ENCODE measurements around the gene SLC12A7.
A peak's percentile ranks its signal among the peaks of the same experiment; 100 is the strongest.
"Not testable (repeated sequence)": the region's sequence is repeated elsewhere in the genome, so short reads cannot be mapped to it uniquely, and the experiment has no call there.

SLC12A7 gene

GRCh38 chr5:1129711-1130055, 17.8 kb upstream of the SLC12A7 start:
- TF ChIP-seq CTCF (conservative IDR thresholded peaks at IDR 0.05; ENCODE audit: low read length), result no peak
- H3K4me3 ChIP-seq (ENCODE audit: low read length), result no peak overlapping the region
- DNase-seq (ENCODE audit: low read depth), result no peak

GRCh38 chr5:1128977-1129710, 17.3 kb upstream of the SLC12A7 start:
- no peak for TF ChIP-seq CTCF (conservative IDR thresholded peaks at IDR 0.05; ENCODE audit: low read length)
- no peak overlapping the region for H3K4me3 ChIP-seq (ENCODE audit: low read length)
- no peak for DNase-seq (ENCODE audit: low read depth)

GRCh38 chr5:1127959-1128785, 16.3 kb upstream of the SLC12A7 start:
- TF ChIP-seq CTCF (conservative IDR thresholded peaks at IDR 0.05; ENCODE audit: low read length), result no peak
- no peak overlapping the region for H3K4me3 ChIP-seq (ENCODE audit: low read length)
- DNase-seq (ENCODE audit: low read depth), result no peak

- DNase-seq (ENCODE audit: low read depth), result not testable (repeated sequence)
These were observed 13.8 kb upstream of the SLC12A7 start for GRCh38 chr5:1125695-1126094.

GRCh38 chr5:1125030-1125357, 13.1 kb upstream of the SLC12A7 start:
- peak; percentile 36 for DNase-seq (ENCODE audit: low read depth)
- no peak overlapping the region for H3K4me3 ChIP-seq (ENCODE audit: low read length)
- TF ChIP-seq CTCF (conservative IDR thresholded peaks at IDR 0.05; ENCODE audit: low read length), result no peak

More at GRCh38 chr5:1125695-1126094, 13.8 kb upstream of the SLC12A7 start:
- not testable (repeated sequence) for H3K4me3 ChIP-seq (ENCODE audit: low read length)

- no peak for DNase-seq (ENCODE audit: low read depth)
- TF ChIP-seq CTCF (conservative IDR thresholded peaks at IDR 0.05; ENCODE audit: low read length), result no peak
- no peak overlapping the region for H3K4me3 ChIP-seq (ENCODE audit: low read length)
These were observed 12.6 kb upstream of the SLC12A7 start for GRCh38 chr5:1124205-1125029.

- no peak for DNase-seq (ENCODE audit: low read depth)
- no peak for TF ChIP-seq CTCF (conservative IDR thresholded peaks at IDR 0.05; ENCODE audit: low read length)
- H3K4me3 ChIP-seq (ENCODE audit: low read length), result no peak overlapping the region
These were observed 11.7 kb upstream of the SLC12A7 start for GRCh38 chr5:1123418-1124147.
